Ovary (tissue), 9 donors: ENCODE measurements around the gene ARHGEF7. TPM values are rescaled to one million over a fixed set of nuclear protein-coding genes. Genes with fewer than 3 reads are reported as not detected.

Source experiments
- DNase-seq, 5 donors: peaks; one replicate each; pipeline ENCODE4 v3.0.0-alpha.2; 2019 to 2020
- H3K27ac ChIP-seq, 2 donors: fragments of 200-600 bp; one replicate each; pipeline versions ENCODE4 v1.5.1 to v1.8.0; 2019 to 2022
- H3K27me3 ChIP-seq: fragments of 200-600 bp; one replicate; pipeline ENCODE4 v1.8.0; 2022
- H3K36me3 ChIP-seq: fragments of 200-600 bp; sonication (generic); one replicate; pipeline ENCODE4 v1.5.1; 2019
- H3K4me1 ChIP-seq: one replicate; pipeline ENCODE4 v1.8.1; 2013; ENCODE audit warnings: mild to moderate bottlenecking, moderate library complexity; ENCODE audit not compliant: insufficient read depth
- H3K4me3 ChIP-seq: fragments of 200-600 bp; sonication (generic); one replicate; pipeline ENCODE4 v1.5.1; 2017
- H3K9me3 ChIP-seq, 2 donors: fragments of 200-600 bp in 1 of 2; sonication (generic) in 1 of 2; one replicate each; pipeline versions ENCODE4 v1.5.1 to v1.8.1; 2013 to 2019; ENCODE audit warnings: mild to moderate bottlenecking in 1 of 2, moderate library complexity in 1 of 2
- EP300 ChIP-seq: sonication (generic); formaldehyde crosslinking; IDR thresholded peaks from one replicate; pipeline ENCODE4 v1.6.1; 2017; ENCODE audit warnings: antibody characterized with exemption
- POLR2A ChIP-seq: fragments of 450-650 bp; IDR thresholded peaks from one replicate; pipeline ENCODE4 v1.6.1; 2017; ENCODE audit warnings: antibody characterized with exemption, mild to moderate bottlenecking, moderate library complexity
- WGBS, 3 donors: extraction: QIAGEN DNeasy Blood & Tissue Kit in 1 of 3; methylation state at CpG; one replicate each; pipeline versions ENCODE4 v1.1.5 to v1.1.7; 2013 to 2017; 5-methylcytosine and 5-hydroxymethylcytosine counted together
- intact Hi-C, 4 donors: fragments of 100-400 bp; cut with DNase I; formaldehyde crosslinking; loops; one replicate each; pipeline versions ENCODE4 v1.11.0 to v1.15.1; 2022 to 2023
- polyA plus RNA-seq, 2 donors: library from polyadenylated mRNA; stranded (reverse); fragments of 200-250 nt in 1 of 2; fragments of 350-450 nt in 1 of 2; fragmentation: Illumina TruSeq in 1 of 2; extraction: RNeasy Lipid Tissue Mini Kit (QIAGEN cat#74804) in 1 of 2; gene quantifications; one replicate each; pipeline ENCODE4 v1.2.3, GENCODE V29; 2013 to 2014
- total RNA-seq, 7 donors: library from RNA; depleted of rRNA in 2 of 7; stranded (reverse); fragments of >200 nt in 2 of 7; fragmentation: NEBNext Ultra II Directional in 3 of 7; extraction: Animal tissue kit (Norgen Biotek cat#: 25700) in 3 of 7; gene quantifications; one replicate each; pipeline versions ENCODE4 v1.1.0 to v1.2.4, GENCODE V29; 2016 to 2023
- TF ChIP-seq, protein P1 (sequence below), 3 donors: fragments of 450-650 bp in 2 of 3; fragments of 200-600 bp in 1 of 3; IDR thresholded peaks; one replicate each; pipeline versions ENCODE4 v1.5.1 to v1.8.0; 2016 to 2022; ENCODE audit warnings: antibody characterized with exemption in 3 of 3, mild to moderate bottlenecking in 1 of 3
- donor health status: DM: no; HTN: no; CAD: no; lungs with moderate emphysema.
- donor health status: DM: no; HTN: no; CAD: no.
- donor health status: Bipolar disorder and iron deficiency.
- donor health status: DM: yes; HTN: yes; CAD: no.
- donor health status: DM: no; HTN: no; CAD: no.
- donor health status: DM: yes; HTN: yes; CAD: no.

Gene ARHGEF7
- total and polyA plus RNA-seq, 9 donors = 27.6 to 58.5 (median 52.2) TPM

DNA sequence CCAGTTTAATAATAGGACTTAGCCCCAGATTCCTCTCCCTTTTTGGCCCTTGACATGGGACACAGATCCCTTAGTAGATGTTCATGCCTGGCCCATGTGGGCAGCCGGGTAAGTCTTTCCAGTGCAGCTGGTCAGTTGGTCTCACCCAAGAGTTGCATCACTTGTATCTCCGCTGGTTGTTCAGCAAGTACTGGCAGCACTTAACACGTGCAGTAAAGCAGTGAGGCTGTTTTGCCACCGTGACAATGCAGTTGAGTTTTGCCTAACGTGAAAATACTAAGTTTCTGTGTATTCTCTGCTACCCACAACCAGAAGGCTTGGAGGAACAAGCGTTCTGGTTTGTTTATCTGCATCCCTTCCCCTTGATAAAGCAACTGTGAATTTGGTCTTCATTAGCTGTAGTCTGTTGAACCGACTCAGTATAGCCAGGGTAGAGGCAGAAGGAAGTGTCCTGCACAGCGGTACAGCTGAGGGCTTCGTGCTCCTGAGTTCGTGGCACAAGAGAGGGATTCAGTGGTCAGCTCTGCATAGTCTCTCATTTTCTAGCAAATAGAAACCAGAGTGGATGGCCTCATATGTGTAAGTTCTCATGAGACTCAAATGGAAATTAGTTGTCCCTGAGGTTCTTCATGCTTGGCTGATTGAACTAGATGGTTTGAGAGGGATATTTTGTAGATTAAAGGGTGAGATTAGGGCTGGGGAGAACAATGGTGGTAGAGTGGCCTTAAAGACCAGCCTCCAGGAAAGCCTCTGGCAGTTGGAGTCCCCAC, 50.3 kb downstream of the ARHGEF7 start:
- Histone ChIP-seq H3K9me3 (no peaks in the 10 kb centered on the region), H3K4me3 (no peak overlapping the region), H3K4me1 (peaks cover 9% of the 10 kb centered on the region), H3K27ac (no peak overlapping the region), H3K27me3 (no peaks in the 10 kb centered on the region), H3K36me3 (no peaks in the 10 kb centered on the region)
- no peak for DNase-seq
- intact Hi-C loops = no loop called here
- TF ChIP-seq, protein P1, sequence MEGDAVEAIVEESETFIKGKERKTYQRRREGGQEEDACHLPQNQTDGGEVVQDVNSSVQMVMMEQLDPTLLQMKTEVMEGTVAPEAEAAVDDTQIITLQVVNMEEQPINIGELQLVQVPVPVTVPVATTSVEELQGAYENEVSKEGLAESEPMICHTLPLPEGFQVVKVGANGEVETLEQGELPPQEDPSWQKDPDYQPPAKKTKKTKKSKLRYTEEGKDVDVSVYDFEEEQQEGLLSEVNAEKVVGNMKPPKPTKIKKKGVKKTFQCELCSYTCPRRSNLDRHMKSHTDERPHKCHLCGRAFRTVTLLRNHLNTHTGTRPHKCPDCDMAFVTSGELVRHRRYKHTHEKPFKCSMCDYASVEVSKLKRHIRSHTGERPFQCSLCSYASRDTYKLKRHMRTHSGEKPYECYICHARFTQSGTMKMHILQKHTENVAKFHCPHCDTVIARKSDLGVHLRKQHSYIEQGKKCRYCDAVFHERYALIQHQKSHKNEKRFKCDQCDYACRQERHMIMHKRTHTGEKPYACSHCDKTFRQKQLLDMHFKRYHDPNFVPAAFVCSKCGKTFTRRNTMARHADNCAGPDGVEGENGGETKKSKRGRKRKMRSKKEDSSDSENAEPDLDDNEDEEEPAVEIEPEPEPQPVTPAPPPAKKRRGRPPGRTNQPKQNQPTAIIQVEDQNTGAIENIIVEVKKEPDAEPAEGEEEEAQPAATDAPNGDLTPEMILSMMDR (IDR thresholded peaks at IDR 0.05) = no peak
- no peak for TF ChIP-seq POLR2A
- TF ChIP-seq EP300 = no peak
- 91 to 96% (median 94%) methylated on average over 10 of the region's 10 CpGs for WGBS, 3 donors

DNA sequence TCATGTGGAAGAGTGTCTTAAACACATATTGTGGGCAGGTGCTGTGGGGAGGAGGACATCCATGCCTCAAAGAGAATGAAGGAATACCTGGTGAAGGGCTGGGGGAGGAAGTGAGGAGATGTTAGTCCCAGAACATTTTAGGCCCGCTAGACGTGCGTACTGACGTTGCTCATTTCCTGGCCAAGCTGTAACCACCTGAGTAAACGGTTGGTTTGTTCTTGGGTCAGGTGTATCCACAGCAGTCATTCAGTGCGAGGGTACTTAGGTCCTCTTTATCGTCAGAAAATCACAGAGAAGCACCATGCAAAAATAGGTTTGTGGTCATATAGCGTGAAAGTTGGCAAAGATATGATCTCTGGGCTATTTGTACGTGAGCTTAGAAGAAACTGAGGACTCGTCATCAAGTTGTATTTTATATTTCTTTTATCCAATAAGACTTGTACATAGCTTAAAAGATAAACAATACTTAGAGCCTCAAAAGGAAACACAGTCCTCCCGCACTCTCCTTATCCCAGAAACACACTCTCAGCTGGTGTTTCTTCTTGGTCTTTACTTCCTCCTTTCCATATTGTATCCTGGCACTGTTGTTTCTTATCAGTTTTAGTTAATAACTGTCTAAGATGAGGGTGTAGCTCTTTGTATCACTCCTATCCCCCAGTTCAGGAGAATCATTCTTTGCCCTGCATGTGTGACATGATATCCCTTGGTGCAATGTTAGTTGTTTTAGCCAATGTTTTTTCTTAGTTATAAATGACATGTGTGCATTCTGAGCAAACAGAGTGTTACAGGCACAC, 52.0 kb downstream of the ARHGEF7 start:
- no peaks in the 10 kb centered on the region for H3K9me3 ChIP-seq
- no peak for DNase-seq
- WGBS, 3 donors = 86 to 91% (median 87%) methylated on average over 11 of the region's 11 CpGs
- no peak overlapping the region for H3K27ac ChIP-seq
- no peaks in the 10 kb centered on the region for H3K36me3 ChIP-seq
- intact Hi-C loops = no loop called here
- TF ChIP-seq, protein P1 (IDR thresholded peaks at IDR 0.05) = no peak
- TF ChIP-seq POLR2A (no peak), EP300 (no peak)
- H3K4me3 ChIP-seq = no peak overlapping the region
- H3K4me1 ChIP-seq = peaks cover 9% of the 10 kb centered on the region
- no peaks in the 10 kb centered on the region for H3K27me3 ChIP-seq

DNA sequence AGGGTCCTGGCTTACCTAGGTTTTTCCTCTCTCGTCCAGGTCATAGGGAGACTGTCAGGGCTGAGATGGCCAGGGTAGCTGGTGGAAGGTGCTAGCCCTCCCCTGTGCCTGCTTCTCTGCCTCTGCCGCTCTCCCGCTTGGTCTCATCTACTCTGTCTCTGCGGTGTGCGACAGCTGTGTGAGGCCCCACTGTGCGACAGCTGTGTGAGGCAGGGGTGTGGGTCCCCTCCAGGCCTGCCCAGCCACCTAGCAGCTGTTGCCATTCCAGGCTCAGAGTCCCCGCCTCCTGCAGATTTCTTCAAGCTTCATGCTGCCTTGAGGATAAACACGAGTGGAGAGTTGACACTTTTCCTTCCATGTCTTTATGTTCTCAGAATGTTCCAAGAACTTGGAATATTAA, 53.0 kb downstream of the ARHGEF7 start:
- intact Hi-C loops = no loop called here
- no peaks in the 10 kb centered on the region for H3K27me3 ChIP-seq
- TF ChIP-seq POLR2A (no peak), EP300 (no peak)
- TF ChIP-seq, protein P1 (IDR thresholded peaks at IDR 0.05) = no peak
- peaks cover 9% of the 10 kb centered on the region for H3K4me1 ChIP-seq
- no peak overlapping the region for H3K27ac ChIP-seq
- WGBS, 3 donors = 87 to 89% (median 88%) methylated on average over 8 of the region's 8 CpGs
- no peaks in the 10 kb centered on the region for H3K9me3 ChIP-seq
- H3K4me3 ChIP-seq = no peak overlapping the region
- DNase-seq = no peak
- H3K36me3 ChIP-seq = no peaks in the 10 kb centered on the region

DNA sequence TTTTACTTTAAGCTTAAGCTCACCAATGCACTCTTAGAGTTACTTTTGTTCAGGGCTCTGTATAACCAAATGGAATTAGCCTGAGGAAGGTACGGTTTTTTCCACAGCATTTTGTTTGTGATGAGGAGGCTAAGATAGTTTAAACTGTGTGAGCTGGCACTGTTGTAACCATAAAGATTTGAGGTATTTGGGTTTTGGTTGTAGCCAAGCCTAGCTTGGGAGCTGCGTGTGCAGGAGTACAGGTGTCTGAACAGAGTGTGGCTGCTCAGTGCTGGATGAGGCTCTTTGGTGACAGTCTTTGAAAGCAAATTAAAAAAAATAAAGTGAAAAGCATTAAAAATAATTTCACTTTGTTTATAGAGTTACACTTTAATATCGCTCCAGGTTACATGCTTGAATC, 56.0 kb downstream of the ARHGEF7 start:
- Histone ChIP-seq H3K4me1 (peaks cover 10% of the 10 kb centered on the region), H3K36me3 (no peaks in the 10 kb centered on the region), H3K9me3 (no peaks in the 10 kb centered on the region), H3K27me3 (no peaks in the 10 kb centered on the region), H3K4me3 (no peak overlapping the region), H3K27ac (no peak overlapping the region)
- intact Hi-C loops = no loop called here
- DNase-seq = no peak
- WGBS, 3 donors = 76 to 81% (median 78%) methylated on average over 3 of the region's 3 CpGs
- no peak for TF ChIP-seq EP300
- TF ChIP-seq, protein P1 (IDR thresholded peaks at IDR 0.05) = no peak
- no peak for TF ChIP-seq POLR2A
